Suprapubic skin (tissue), 4 donors: ENCODE results near the gene NAPA.

ENCODE experiments used
- CTCF ChIP-seq, 2 donors: fragments of 200-600 bp in 1 of 2; fragments of 450-650 bp in 1 of 2; sonication (generic) in 1 of 2; IDR thresholded peaks; one replicate each; pipeline ENCODE4 v1.5.1; 2016 to 2019; ENCODE audit warnings: antibody characterized with exemption in 2 of 2, mild to moderate bottlenecking in 1 of 2, moderate library complexity in 1 of 2
- POLR2A ChIP-seq, 2 donors: fragments of 450-650 bp; IDR thresholded peaks; one replicate each; pipeline ENCODE4 v1.6.1; 2017; ENCODE audit warnings: antibody characterized with exemption in 2 of 2, mild to moderate bottlenecking in 2 of 2, moderate library complexity in 2 of 2
- POLR2AphosphoS5 ChIP-seq, 3 donors: sonication (generic); formaldehyde crosslinking; IDR thresholded peaks; one replicate each; pipeline ENCODE4 v1.6.1; 2017; ENCODE audit warnings: antibody characterized with exemption in 3 of 3

DNA sequence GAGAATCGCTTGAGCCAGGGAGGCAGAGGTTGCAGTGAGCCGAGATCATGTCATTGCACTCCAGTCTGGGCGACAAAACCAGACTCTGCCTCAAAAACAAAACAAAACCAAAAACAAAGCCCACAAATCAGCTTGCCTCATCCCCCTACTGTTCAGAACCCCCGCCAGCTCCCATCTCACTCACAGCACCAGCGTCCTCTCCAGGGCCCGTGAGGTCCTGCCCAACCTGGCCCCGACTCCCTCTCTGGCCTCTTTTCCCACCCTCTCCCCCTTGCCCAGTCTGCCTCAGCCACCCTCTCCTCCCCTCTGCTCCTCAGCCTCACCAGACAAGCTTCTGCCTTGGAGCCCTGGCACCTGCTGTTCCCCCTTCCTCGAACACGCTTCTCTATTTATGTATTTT, 46.9 kb downstream of the NAPA start:
- TF ChIP-seq CTCF (IDR thresholded peaks at IDR 0.05) (no peak), POLR2A (IDR thresholded peaks at IDR 0.05) (no peak), POLR2AphosphoS5 (IDR thresholded peaks at IDR 0.05) (no peak)
